ENCODE results near the gene MTRF1L.
"Not testable (repeated sequence)": the region's sequence is repeated elsewhere in the genome, so short reads cannot be mapped to it uniquely, and the experiment has no call there.

MTRF1L gene

DNA sequence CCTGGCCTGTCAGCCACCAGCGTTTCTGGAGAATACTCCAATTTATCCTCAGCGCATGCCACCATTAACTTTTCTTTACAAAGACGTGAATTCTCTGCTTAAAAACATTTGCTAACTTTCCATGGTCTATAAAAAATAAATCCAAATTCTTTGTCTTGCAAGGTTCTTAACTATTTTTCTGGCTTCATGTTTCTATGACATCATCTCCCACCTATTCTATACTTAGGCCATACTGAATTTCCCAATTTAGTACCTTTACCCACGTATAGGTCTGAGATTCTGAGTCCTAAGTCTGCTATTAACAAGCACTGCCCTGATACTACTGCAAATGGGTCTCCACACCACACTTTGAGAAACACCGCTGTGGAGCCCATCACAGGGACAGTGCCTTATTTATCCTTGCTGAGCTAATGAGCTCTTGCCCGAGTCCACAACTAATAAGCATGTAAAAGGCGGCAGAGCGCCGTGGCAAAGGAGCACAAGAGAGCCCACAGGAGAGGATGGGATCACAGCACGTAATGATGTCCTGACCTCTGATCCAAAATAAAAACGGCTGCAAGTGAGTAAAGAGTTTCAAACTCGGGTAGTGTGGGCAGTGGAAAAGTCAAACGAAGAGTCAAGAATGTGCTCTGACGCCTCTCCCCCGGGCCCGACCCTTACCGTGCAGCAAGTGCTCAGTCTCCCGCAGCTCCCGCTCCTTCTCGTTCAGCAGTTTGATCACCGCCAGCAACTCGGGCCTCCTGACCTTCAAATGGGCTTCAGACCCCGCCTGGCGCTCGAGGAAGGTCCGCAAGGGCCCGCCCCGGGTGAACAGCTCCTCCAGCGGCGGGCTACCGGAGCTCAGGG, 519 bp downstream of the MTRF1L start:
- DNase-seq (ENCODE audit: low spot score): no peak

DNA sequence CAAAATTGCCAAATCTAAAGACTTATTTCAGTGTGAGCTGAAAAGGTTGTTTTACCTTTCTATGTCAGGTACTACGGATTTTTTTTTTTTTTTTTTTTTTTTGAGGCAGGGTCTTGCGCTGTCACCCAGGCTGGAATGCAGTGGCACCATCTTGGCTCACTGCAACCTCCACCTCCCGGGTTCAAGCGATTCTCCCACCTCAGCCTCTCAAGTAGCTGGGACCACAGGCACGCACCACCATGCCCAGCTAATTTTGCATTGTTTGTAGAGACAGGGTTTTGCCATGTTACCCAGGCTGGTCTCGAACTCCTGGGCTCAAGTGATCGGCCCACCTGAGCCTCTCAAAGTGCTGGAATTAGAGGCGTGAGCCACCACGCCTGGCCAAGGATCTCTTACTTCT, 1.7 kb downstream of the MTRF1L start:
- not testable (repeated sequence) for DNase-seq (ENCODE audit: low spot score)

DNA sequence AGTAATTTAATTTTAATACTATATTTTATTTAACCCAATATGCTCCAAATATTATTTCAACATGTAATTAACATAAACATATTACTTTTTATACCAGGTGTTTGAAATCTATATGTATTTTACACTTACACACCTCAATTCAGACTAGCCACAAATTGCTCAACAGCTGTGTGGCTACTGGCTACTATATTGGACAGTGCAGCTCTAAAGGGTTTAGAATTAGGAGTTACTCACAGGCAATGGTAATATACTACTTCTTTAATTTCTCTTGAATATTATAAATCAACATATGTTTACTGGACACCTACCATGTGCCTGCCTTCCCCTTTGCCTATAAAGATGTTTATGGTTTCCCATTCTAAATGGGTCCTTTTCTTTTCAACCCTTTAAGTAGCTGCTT, 2.3 kb downstream of the MTRF1L start:
- no peak for DNase-seq (ENCODE audit: low spot score)

GRCh38 chr6:152999538-152999937, 3.0 kb downstream of the MTRF1L start:
- DNase-seq (ENCODE audit: low spot score): not testable (repeated sequence)

DNA sequence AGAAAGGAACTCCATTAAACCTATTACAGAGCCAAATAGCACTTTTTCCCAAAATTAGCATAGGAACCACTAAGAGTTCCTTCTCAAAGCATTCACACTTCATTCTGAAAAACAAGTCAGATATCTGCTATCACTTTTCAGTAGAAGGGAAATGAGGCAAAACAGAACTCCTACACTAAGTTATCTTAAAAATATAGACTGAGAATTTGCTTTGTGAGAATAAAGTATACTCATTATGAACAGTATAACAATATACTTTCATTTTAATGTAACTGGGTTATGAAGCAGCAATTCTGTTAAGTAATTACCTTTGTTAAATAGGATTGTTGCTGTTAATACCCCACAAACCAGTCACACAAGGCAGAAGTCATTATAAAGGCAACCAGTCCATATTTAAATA, 8.7 kb downstream of the MTRF1L start:
- DNase-seq (ENCODE audit: low spot score): no peak

DNA sequence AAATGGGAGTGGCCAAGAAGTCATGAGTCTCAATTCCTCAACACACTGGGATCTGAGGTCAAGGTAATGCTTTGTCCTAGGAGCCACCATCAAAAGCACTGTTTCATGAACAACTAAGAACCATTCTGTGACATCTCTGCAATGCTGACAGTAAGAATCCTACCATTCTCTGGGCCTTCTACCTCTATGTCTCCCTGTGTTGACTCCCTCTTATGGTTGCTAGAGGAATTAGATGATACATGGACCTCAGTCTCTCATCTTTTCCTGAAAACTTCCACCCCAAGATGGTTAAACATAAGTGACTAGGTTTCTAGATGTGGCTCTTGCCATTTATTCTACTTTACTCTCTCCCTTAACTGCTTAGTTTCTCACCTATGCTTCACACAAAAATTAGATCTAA, 9.1 kb downstream of the MTRF1L start:
- no peak for DNase-seq (ENCODE audit: low spot score)

- no peak for DNase-seq (ENCODE audit: low spot score)
These were observed 15.5 kb downstream of the MTRF1L start for GRCh38 chr6:152986978-152987377.

- DNase-seq (ENCODE audit: low spot score): not testable (repeated sequence)
These were observed 17.2 kb downstream of the MTRF1L start for GRCh38 chr6:152985300-152985699.

GRCh38 chr6:152984513-152984872, 18.0 kb downstream of the MTRF1L start:
- no peak for DNase-seq (ENCODE audit: low spot score)

GRCh38 chr6:152983637-152984512, 18.6 kb downstream of the MTRF1L start:
- DNase-seq (ENCODE audit: low spot score): peak; percentile 93

DNA sequence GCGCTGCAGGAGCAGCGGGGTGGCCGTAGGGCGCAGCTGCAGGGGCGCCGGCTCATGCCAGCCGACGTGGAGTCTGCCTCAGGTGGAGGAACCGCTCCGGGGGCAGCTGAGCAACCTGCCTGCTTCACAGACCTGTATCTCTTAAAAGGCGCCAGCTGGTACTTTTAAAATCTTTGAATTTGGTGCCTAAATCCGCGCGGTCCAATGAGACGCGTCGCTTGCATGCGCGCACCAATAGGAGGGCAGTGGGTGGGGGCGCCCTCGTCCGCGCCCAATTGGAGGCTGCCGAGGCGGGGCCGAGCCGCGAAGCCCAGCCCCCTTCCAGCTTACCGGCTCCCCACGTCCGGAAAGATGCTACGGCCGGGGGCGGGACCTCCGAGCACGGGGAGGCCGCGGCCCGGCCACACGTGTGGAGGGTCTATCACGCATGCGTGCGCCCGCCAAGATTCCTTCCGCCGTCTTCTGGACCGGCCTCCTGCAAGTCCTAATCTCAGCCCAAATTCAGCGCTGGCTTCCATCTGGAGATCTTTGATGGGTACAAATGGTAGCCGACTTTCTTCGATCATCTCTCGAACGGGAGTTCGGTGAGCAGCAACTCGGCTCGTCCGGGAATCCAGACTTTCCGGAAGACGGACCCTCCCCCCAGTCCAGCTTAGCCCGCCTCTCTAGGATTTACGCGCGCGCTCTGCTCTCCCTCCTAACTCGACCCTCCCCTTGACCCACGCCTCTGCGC, 19.4 kb downstream of the MTRF1L start, which contains the start of gene FBXO5:
FBXO5 (minus strand) TSS at position 138 of the 733 bp plus-strand sequence; CDS start at position 56, 82 bp downstream.
- DNase-seq (ENCODE audit: low spot score): peak; percentile 87

DNA sequence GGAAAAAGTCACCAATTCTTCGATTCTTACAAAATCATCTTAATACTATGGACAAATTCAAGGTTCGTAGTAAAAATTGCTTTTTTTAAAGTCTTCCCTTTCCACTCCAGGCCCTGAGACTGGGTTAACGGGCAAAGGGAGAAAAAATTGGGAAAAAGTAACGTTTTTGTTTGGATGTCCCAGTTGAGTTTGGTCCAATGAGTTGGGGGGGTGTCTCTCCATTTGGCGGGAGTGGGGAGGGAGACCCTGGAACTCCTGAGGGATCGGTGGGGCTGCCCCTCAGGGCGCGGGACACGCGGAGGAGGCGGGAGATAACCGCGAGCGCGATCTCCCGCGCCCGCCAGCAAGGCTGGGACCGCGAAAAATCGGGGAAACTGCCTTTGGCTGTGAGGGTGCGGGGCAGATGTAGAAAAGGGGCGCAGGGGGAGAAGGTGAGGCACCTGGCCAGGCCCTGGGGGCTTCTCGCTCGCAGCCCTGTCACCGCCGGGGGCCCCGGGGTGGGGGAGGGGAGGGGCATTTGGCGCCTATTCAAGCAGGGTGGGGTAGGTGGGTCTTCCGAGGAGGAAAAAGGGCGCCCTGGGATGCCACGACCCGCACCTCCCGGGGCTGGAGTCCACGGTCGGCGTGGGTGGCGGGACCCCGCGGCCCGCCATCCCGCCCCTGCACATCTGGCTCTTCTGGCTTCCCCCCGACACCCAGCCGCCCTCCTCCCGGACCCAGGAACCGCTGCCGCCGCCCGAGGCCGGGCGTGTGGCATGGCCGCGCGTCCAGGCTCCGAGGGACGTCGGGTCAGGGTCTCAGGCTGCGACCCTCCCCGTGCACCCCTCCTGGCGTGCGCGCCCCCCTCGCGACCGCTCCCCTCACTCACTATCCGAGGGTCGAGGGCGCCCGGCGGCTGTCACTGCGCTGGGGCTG, 20.3 kb downstream of the MTRF1L start:
- DNase-seq (ENCODE audit: low spot score): no peak

- no peak for DNase-seq (ENCODE audit: low spot score)
These were observed 21.3 kb downstream of the MTRF1L start for GRCh38 chr6:152981219-152981618.

GRCh38 chr6:152980656-152981055, 21.9 kb downstream of the MTRF1L start:
- no peak for DNase-seq (ENCODE audit: low spot score)

- DNase-seq (ENCODE audit: low spot score): no peak
These were observed 23.4 kb downstream of the MTRF1L start for GRCh38 chr6:152979116-152979515.

- DNase-seq (ENCODE audit: low spot score): no peak
These were observed 24.5 kb downstream of the MTRF1L start for GRCh38 chr6:152978058-152978457.

DNA sequence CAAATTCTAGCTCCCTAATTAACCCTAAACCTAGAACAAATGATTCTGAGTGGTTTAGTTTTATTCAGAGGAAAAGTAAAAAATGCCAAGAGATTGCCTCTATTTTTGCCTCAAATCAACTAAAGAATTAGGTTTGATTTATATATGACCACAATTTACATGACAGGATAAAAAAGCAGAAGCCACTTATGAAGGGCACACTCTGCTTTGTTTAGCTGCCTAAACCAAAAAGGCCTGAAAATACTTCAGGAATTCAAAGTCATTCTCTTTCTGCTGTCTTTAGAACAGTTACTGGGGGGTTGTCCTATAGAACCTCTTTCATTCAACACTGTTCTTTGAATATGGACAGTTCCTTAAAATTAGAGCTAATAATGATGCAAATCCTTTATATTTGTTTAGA, 25.0 kb downstream of the MTRF1L start:
- no peak for DNase-seq (ENCODE audit: low spot score)

DNA sequence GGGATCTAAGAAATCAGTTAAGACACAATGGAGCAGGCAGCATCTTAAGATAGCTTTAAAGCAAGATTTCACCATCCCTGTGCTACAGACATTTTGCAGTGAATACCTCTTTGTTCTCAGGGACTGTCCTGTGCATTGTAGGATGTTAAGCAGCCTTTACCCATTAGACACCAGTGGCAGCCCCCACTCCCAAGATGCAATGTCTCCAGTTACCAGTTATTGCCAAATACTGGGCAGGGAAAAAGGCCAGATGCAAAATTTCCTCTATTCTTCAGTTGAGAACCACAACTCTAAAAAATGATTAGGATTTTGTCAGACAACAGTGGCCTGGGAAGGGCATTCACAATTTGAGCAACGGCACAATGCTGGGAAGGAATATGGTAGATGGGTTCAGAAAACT, 25.8 kb downstream of the MTRF1L start:
- no peak for DNase-seq (ENCODE audit: low spot score)

DNA sequence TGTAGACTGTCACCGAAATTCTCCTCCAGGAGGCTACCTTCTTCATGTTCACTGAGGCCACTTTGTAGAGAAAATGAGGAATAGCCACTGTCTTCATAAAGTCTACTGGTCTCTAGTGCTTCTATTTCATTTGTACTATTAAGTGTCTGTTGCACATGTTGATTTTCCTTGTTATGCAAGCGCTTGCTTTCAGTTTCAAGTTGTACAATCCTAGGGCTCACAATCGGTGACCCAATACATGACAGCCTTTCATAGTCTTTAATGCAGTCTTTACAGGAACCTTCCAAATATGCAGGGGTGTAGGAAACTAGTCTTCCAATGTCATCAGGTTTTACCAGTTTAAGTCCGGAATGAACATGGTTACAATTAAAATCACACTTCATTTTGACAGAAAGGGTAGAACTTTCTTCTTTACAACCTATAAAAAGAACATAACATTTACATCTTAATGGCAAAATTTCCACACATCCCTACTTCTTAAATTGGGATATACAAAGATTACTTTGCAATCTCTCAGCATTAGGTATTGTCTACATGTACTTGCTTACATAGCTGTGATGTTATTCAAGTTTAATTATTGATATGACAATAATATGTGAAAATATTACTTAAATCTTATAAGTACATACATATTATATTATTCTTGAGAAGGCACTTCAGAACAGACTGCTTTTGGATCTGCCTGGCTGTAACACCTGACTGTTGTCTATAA, 27.1 kb downstream of the MTRF1L start:
- no peak for DNase-seq (ENCODE audit: low spot score)

GRCh38 chr6:152973916-152974315, 28.6 kb downstream of the MTRF1L start:
- no peak for DNase-seq (ENCODE audit: low spot score)
